ENCODE results near the gene HBS1L.

Gene HBS1L

DNA sequence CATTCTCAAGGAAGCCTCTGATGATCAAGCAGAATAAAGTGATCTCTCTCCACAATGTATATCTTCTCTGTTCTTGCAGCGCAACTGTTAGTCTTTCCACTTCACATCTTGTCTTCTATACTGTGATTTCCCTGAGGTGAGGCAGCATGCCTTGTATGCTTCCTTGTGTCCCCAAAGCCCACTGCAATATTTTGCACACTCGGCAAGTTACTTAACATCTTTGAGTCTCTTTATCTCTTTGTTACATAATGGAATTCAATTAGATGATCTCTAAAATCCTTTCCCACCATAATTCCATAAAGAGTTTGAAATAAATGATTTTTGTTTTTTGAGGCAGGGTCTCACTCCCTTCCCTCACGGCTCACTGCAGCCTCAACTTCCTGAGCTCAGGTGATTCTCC lies 64.4 kb downstream of the HBS1L start:
- TF ChIP-seq, protein P1, sequence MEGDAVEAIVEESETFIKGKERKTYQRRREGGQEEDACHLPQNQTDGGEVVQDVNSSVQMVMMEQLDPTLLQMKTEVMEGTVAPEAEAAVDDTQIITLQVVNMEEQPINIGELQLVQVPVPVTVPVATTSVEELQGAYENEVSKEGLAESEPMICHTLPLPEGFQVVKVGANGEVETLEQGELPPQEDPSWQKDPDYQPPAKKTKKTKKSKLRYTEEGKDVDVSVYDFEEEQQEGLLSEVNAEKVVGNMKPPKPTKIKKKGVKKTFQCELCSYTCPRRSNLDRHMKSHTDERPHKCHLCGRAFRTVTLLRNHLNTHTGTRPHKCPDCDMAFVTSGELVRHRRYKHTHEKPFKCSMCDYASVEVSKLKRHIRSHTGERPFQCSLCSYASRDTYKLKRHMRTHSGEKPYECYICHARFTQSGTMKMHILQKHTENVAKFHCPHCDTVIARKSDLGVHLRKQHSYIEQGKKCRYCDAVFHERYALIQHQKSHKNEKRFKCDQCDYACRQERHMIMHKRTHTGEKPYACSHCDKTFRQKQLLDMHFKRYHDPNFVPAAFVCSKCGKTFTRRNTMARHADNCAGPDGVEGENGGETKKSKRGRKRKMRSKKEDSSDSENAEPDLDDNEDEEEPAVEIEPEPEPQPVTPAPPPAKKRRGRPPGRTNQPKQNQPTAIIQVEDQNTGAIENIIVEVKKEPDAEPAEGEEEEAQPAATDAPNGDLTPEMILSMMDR (IDR thresholded peaks at IDR 0.05; ENCODE audit: low read depth, low read length), result no peak
- Histone ChIP-seq H3K4me3 (ENCODE audit: low read depth, low read length) (no peak overlapping the region), H3K9me3 (no peaks in the 10 kb centered on the region), H3K27me3 (no peaks in the 10 kb centered on the region), H3K4me1 (no peaks in the 10 kb centered on the region; the same call in 1 of the 2 replicates), H3K36me3 (peaks cover 14% of the 10 kb centered on the region)
- no peak for DNase-seq

DNA sequence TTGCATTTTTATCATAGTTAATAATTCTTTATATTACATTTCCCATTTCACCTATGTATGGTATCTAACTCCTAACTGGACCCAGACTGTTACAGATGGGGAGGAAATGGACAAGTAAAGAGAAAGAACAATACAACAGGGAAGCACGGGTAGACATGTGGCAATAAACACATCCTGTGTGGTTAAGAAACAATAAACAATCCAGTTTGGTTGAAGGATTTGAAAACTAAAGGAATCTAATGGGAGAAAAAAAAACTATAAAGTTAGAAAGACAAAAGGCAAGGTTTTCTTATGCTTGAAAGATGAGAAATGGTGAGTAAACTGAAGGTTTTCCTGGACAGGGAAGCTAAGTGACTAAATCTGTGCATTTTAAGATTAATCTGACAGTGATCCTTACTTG lies 69.8 kb downstream of the HBS1L start:
- Histone ChIP-seq H3K36me3 (peaks cover 4% of the 10 kb centered on the region), H3K27me3 (no peaks in the 10 kb centered on the region), H3K9me3 (no peaks in the 10 kb centered on the region), H3K4me1 (no peaks in the 10 kb centered on the region), H3K4me3 (ENCODE audit: low read depth, low read length) (no peak overlapping the region)
- TF ChIP-seq, protein P1 (IDR thresholded peaks at IDR 0.05; ENCODE audit: low read depth, low read length), result no peak
- no peak for DNase-seq

DNA sequence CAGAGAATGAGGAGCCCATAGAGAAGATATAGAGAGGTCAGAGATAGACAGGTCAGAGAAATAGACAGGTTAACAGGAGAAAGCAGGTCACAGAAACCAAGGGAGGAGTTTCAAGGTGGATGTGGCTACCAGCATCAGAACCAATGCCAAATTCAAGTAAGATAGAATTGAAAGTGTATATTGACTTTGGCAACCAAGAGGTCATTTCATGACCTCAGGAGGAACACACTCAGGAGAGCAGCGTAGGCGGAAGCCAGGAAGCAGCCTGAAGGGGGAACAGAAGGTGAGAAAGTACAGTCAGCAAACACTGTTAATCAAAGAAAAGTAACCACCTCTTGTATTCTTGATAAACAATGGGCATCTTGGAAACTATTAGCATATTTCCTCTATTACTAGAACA lies 70.8 kb downstream of the HBS1L start:
- TF ChIP-seq, protein P1 (IDR thresholded peaks at IDR 0.05; ENCODE audit: low read depth, low read length), result no peak
- no peak for DNase-seq
- Histone ChIP-seq H3K4me1 (no peaks in the 10 kb centered on the region), H3K27me3 (no peaks in the 10 kb centered on the region), H3K4me3 (ENCODE audit: low read depth, low read length) (no peak overlapping the region), H3K36me3 (peaks cover 7% of the 10 kb centered on the region), H3K9me3 (no peaks in the 10 kb centered on the region)

DNA sequence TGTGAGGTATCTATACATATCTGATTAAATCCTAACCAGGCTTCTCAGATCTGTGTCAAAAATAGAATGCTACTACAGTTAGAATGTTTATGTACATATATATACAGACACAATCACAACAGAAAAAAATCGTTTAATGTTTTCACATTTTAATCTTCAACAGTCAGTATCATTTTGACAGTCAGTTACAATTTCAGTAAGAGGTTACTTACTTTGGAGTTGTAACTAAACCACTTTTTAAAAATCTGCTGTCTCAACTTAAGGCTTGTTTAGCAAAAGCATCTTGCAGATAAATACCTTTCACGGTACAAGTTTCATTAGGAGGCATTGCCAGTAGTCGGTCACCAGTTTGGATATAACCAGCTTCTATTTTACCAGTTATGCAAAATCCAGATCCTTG lies 72.5 kb downstream of the HBS1L start:
- no peaks in the 10 kb centered on the region for H3K9me3 ChIP-seq
- no peaks in the 10 kb centered on the region for H3K4me1 ChIP-seq
- H3K36me3 ChIP-seq, result peaks cover 8% of the 10 kb centered on the region
- no peak overlapping the region for H3K4me3 ChIP-seq (ENCODE audit: low read depth, low read length)
- no peak for DNase-seq
- TF ChIP-seq, protein P1 (IDR thresholded peaks at IDR 0.05; ENCODE audit: low read depth, low read length), result no peak
- no peaks in the 10 kb centered on the region for H3K27me3 ChIP-seq

DNA sequence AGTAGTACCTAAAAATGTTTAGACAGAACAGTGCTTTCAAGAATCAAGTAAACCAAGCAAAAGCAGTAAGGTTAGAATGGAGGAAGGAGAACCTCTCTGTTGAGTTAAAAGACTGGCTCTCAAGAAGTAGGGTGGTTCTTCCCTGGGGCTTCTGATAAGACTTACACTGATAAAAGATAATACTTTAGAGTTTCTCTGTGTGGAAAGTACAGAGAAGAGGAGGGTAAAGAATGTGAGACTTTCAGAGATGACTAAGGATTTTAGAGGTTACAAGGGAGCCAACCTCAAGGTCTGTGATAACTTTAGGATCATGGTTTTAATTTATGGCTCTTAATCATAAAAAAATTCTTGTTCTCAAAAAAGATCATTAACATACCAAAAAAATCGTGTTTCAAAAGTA lies 73.8 kb downstream of the HBS1L start:
- no peak for DNase-seq
- no peaks in the 10 kb centered on the region for H3K4me1 ChIP-seq
- H3K4me3 ChIP-seq (ENCODE audit: low read depth, low read length), result no peak overlapping the region
- no peaks in the 10 kb centered on the region for H3K27me3 ChIP-seq
- TF ChIP-seq, protein P1 (IDR thresholded peaks at IDR 0.05; ENCODE audit: low read depth, low read length), result no peak
- H3K36me3 ChIP-seq, result peaks cover 4% of the 10 kb centered on the region
- H3K9me3 ChIP-seq, result no peaks in the 10 kb centered on the region

DNA sequence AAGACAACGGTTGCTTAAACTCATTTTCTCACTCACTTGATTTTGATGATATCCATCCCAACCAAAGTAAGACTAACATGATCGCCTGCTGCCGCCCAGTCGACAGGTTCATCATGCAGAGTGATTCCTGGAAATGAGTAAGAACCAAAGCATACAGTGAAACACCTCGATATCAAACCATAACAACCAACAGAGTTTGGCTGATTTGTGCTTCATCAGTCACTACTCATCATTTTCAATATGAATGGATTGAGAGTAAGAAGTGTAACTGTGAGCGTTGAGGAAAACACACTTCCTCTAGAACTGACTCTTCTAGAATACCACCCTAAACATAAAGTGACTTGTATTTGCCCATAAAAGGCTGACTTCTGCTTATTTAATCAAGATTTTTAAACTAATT lies 75.5 kb downstream of the HBS1L start:
- TF ChIP-seq, protein P1 (IDR thresholded peaks at IDR 0.05; ENCODE audit: low read depth, low read length), result no peak
- no peak for DNase-seq
- Histone ChIP-seq H3K36me3 (peaks cover 4% of the 10 kb centered on the region), H3K4me1 (no peaks in the 10 kb centered on the region), H3K4me3 (ENCODE audit: low read depth, low read length) (no peak overlapping the region), H3K9me3 (no peaks in the 10 kb centered on the region), H3K27me3 (no peaks in the 10 kb centered on the region)

All from BE2C (cell line).